Measurements from ENCODE around the gene S100A12.

S100A12 gene

DNA sequence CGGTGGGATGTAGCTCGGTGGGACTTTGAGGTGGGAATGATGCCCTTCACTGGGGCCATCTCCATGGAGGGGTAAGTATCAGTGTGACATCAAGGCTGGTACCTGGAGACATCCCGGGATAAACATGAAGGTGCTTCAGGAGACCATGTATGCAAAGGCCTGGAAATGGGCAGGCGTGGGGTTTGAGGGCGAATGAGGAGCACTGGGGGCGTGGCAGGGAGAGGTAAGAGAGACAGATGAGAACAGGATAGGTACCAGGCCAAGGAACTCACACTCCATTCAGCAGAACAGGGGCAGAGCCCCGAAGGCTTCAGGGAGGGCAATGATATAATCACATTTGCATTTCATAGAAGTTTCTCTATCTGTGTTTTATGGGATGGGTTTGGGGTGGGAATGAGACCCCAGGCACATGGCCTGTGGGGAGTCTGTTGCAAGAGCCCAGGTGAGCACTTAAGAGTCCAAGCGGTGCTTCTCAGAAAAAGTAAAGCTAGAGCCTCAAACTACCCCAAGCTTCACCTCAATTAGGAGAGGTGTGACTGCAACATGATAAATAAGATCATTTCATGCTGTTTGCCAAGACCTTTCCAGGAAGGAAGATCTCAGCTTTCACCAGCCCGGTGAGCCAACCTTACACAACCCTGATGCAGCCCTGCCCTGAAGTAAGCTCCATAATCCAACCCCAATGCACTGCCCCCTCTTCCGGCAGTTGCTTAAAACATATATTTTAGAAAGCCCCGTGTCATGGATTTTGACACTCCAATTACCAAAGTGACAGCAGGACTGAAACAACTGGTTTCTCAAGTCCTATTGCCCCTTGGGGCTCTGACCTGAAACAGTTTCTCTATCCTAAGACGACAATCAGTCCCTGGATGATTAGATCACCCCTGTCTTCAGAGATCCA, 10.4 kb downstream of the S100A12 start:
- ATAC-seq = no peak
- Mint-ChIP-seq H3K27me3 (peaks cover 53% of the 10 kb centered on the region), H3K36me3 (no peaks in the 10 kb centered on the region), H3K9me3 (no peaks in the 10 kb centered on the region), H3K4me1 (no peaks in the 10 kb centered on the region), H3K27ac (no peak overlapping the region), H3K4me3 (no peak overlapping the region)

DNA sequence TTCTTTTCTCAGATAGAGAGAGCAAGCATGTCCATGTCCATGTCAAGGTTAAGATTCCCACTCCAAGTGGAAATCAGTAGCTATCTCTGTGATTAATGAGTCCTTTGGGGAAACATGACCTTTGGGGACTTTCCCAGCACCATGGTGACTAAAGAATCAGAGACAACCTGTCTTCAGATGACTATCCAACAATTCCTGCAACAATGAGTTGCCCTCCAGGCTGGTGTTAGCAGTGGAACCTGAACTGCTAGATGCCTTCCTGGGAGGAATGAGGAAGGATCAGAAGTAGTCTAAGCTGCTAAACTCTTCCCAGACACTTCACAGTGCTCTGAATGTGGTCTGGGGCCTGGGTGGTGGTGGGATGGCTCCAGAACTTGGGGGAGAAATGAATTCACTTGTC, 11.3 kb downstream of the S100A12 start:
- H3K27ac Mint-ChIP-seq = no peak overlapping the region
- H3K9me3 Mint-ChIP-seq = no peaks in the 10 kb centered on the region
- no peak overlapping the region for H3K4me3 Mint-ChIP-seq
- H3K36me3 Mint-ChIP-seq = no peaks in the 10 kb centered on the region
- H3K27me3 Mint-ChIP-seq = peaks cover 44% of the 10 kb centered on the region
- no peak for ATAC-seq
- no peaks in the 10 kb centered on the region for H3K4me1 Mint-ChIP-seq

DNA sequence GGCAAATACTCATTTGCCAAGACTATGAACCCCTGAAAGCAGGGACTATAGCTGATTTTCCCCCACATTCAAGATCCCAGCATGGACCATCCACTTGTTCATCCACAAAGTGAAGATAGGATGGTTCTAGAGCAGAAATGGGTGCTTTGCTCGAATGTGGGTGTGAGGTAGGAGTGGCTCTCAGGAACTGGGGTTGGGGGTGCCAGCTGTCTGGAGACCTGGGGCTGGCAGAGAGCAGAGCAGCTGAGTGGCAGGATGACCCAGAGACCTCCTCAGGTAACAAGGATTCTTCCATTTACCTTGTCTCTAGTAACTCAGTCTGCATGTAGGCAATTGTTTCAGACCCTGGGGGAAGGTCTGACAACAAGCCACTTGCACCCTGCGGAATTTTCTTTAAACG, 11.8 kb downstream of the S100A12 start:
- no peaks in the 10 kb centered on the region for H3K9me3 Mint-ChIP-seq
- H3K4me3 Mint-ChIP-seq = no peak overlapping the region
- H3K4me1 Mint-ChIP-seq = peaks cover under 1% of the 10 kb centered on the region
- ATAC-seq = no peak
- H3K27me3 Mint-ChIP-seq = peaks cover 46% of the 10 kb centered on the region
- H3K27ac Mint-ChIP-seq = no peak overlapping the region
- H3K36me3 Mint-ChIP-seq = no peaks in the 10 kb centered on the region

DNA sequence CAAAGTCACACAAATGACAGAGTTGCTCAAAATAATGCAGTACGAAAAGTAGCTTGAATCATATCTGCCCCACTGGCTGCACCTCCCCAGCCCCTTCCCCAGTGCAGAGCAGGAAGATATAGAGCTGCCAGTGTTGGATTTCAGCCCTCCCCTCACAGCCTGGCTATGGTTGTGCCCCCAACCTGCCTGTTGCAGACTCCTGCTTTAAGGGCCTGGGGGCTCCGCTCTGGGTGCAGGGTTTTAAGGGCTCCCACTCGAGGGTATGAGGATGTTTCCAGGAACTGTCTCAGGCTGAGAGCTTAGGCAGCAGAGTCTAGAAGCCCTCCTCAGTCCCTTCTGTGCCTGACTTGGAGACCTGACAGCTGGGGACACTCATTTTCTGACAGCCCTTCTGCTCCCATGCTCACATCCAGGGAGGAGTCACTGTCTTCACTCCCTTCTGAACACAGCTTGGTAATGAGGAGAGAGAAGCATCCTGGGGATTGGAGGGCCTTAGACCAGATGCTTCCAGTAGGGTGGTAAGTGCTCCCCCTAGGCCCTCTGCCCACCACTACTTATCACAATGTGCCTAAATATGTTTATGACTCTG, 13.1 kb downstream of the S100A12 start:
- Mint-ChIP-seq H3K4me1 (peaks cover 14% of the 10 kb centered on the region), H3K27me3 (peaks cover 55% of the 10 kb centered on the region), H3K4me3 (no peak overlapping the region), H3K9me3 (no peaks in the 10 kb centered on the region), H3K27ac (no peak overlapping the region), H3K36me3 (no peaks in the 10 kb centered on the region)
- ATAC-seq = no peak

DNA sequence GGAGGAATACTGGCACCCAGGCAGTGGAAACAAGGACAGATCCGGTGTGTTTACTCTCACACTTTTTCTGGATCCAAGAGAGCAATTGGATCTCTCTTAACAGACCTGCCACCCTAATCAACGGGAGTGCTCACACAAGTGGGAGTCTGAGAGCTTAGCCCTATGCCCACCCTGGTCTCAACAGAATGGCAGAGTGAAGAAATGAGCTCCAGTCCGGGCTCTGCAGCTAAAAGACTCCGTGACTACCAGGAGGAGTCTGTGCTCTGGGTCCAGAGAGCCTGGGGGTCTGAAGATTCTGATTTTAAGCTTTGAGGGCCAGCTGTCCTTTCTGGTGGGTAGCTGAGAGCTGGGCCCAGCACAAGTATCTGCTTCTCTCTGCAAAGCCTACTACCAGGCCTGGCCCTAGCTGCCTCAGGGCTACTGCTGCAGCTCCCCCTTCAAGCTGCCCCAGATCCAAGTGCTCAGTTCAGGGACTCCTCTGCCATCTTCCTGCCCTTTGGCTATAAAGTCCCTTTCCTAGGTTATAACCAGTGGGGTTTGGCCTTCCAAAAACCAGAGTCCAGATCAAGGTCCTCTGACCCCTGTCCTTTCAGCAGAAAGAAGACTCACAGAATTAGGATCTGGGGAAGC, 13.8 kb downstream of the S100A12 start:
- H3K27ac Mint-ChIP-seq = no peak overlapping the region
- no peaks in the 10 kb centered on the region for H3K9me3 Mint-ChIP-seq
- H3K4me3 Mint-ChIP-seq = no peak overlapping the region
- peaks cover 20% of the 10 kb centered on the region for H3K4me1 Mint-ChIP-seq
- peaks cover 53% of the 10 kb centered on the region for H3K27me3 Mint-ChIP-seq
- ATAC-seq = no peak
- no peaks in the 10 kb centered on the region for H3K36me3 Mint-ChIP-seq

DNA sequence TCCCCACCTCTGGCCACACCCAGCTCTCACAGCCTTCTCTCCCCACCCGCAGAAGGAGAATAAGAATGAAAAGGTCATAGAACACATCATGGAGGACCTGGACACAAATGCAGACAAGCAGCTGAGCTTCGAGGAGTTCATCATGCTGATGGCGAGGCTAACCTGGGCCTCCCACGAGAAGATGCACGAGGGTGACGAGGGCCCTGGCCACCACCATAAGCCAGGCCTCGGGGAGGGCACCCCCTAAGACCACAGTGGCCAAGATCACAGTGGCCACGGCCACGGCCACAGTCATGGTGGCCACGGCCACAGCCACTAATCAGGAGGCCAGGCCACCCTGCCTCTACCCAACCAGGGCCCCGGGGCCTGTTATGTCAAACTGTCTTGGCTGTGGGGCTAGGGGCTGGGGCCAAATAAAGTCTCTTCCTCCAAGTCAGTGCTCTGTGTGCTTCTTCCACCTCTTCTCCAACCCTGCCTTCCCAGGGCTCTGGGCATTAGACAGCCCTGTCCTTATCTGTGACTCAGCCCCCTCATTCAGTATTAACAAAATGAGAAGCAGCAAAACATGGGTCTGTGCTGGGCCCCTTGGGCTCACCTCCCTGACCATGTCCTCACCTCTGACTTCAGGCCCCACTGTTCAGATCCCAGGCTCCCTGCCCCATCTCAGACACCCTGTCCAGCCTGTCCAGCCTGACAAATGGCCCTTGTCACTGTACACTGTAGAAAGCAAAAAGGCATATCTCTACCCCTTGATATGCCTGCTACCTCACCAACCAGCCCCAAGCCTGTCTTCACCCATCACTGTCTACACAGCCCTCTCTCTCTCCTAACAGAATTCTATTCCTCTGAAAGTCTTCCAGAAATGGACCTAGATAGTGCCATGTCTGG, 14.6 kb downstream of the S100A12 start:
- no peak overlapping the region for H3K4me3 Mint-ChIP-seq
- no peak for ATAC-seq
- H3K4me1 Mint-ChIP-seq = peaks cover 25% of the 10 kb centered on the region
- no peak overlapping the region for H3K27ac Mint-ChIP-seq
- no peaks in the 10 kb centered on the region for H3K36me3 Mint-ChIP-seq
- H3K27me3 Mint-ChIP-seq = peaks cover 53% of the 10 kb centered on the region
- H3K9me3 Mint-ChIP-seq = no peaks in the 10 kb centered on the region

DNA sequence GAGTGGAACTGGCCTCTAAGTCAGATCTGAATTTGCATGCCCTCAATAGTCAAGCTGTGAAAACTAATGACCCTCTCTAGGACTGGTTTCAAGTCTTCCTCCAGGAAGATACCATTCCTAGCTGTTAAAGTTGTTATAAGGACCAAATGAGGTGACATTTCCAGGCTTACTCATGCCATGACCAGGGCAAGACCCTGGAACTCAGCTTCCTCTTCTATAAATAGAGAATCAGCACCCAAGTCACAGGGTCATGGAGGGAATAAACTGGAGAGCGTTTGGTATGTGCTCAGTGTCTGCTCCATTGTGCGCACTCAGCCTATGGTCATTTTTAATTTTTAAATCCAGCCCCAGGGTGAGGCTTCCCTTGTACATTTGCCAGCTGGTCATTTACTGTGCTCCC, 15.2 kb downstream of the S100A12 start:
- no peak overlapping the region for H3K4me3 Mint-ChIP-seq
- H3K9me3 Mint-ChIP-seq = no peaks in the 10 kb centered on the region
- peaks cover 25% of the 10 kb centered on the region for H3K4me1 Mint-ChIP-seq
- H3K36me3 Mint-ChIP-seq = no peaks in the 10 kb centered on the region
- H3K27me3 Mint-ChIP-seq = peaks cover 57% of the 10 kb centered on the region
- no peak overlapping the region for H3K27ac Mint-ChIP-seq
- ATAC-seq = no peak

DNA sequence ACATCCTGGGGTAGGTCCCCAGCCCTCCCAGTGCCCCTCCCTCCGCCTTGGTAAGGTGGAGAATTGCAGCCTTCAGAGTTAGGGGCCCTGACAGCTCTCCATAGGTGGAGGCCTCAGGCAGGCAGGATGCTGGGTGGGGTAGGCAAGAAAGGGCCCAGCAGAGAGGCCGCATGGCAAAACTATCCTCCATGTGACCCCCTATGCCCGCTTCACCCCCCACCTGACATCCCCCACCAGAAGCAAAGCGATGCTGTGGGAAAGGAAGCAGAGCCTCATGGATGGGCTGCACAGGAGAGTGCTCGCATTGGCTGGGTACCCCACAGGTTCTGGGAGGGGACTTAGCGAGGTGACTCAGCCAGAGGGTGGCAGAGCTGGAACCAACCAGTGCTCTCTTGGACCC, 16.2 kb downstream of the S100A12 start:
- Mint-ChIP-seq H3K9me3 (no peaks in the 10 kb centered on the region), H3K36me3 (no peaks in the 10 kb centered on the region), H3K27me3 (peaks cover 56% of the 10 kb centered on the region), H3K27ac (no peak overlapping the region), H3K4me3 (no peak overlapping the region), H3K4me1 (peaks cover 25% of the 10 kb centered on the region)
- no peak for ATAC-seq

DNA sequence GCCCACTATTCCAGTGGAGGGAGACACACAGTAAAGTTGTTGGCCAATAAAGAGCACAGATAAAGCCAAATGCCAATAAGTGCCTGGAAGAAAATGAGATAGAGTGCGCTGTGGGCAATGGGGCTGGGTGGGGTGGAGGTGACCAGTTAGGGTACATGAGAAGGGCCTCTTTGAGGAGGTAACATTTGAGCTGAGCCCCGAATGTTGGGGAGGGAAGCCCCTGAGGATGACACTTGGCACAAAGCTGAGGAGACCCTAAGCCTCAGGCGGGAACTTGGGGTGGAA, 16.8 kb downstream of the S100A12 start:
- Mint-ChIP-seq H3K9me3 (no peaks in the 10 kb centered on the region), H3K27ac (no peak overlapping the region), H3K27me3 (peaks cover 56% of the 10 kb centered on the region), H3K4me1 (peaks cover 25% of the 10 kb centered on the region), H3K4me3 (no peak overlapping the region), H3K36me3 (no peaks in the 10 kb centered on the region)
- no peak for ATAC-seq

DNA sequence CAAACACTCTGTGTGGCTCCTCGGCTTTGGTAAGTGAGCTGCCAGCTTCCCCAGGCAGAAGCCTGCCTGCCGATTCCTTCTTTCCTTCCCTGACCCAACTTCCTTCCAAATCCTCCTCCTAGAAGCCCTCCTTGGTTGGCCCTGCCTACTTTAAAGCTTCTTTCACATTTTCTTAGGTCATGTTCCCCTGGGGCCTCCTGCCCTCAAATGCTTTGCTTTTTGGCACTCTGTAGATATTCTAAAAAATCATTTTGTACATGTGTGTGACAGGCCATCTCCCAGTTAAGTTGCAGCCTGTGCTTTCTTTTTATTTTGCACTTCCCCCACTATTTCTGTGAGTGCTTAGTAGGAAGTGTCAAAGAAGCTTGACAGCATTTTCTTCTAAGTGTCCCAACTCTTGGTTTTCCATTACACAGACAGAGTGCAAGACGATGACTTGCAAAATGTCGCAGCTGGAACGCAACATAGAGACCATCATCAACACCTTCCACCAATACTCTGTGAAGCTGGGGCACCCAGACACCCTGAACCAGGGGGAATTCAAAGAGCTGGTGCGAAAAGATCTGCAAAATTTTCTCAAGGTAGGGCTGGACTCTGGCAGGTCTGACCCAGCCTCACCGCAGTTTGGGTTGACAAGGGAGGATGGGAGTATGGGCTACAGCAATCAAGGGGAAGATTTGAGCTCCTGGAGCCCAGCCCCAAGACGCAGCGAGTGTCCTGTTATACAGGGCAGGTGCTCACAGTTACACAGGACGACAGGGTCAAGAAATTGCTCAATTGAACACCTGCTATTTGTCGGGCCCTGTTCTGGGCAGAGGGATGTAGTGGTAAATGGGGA, 17.3 kb downstream of the S100A12 start, which contains the start of gene S100A9:
Gene S100A9 (plus strand): TSS at position 2 of the 838 bp plus-strand sequence. CDS start 430 bp downstream, at position 432.
- Mint-ChIP-seq H3K4me1 (peaks cover 25% of the 10 kb centered on the region), H3K9me3 (no peaks in the 10 kb centered on the region), H3K4me3 (no peak within 1 kb of the TSS), H3K27ac (peak within 1 kb of the TSS; percentile 16), H3K27me3 (peaks cover 56% of the 10 kb centered on the region), H3K36me3 (no peaks in the 10 kb centered on the region)
- no peak for ATAC-seq

DNA sequence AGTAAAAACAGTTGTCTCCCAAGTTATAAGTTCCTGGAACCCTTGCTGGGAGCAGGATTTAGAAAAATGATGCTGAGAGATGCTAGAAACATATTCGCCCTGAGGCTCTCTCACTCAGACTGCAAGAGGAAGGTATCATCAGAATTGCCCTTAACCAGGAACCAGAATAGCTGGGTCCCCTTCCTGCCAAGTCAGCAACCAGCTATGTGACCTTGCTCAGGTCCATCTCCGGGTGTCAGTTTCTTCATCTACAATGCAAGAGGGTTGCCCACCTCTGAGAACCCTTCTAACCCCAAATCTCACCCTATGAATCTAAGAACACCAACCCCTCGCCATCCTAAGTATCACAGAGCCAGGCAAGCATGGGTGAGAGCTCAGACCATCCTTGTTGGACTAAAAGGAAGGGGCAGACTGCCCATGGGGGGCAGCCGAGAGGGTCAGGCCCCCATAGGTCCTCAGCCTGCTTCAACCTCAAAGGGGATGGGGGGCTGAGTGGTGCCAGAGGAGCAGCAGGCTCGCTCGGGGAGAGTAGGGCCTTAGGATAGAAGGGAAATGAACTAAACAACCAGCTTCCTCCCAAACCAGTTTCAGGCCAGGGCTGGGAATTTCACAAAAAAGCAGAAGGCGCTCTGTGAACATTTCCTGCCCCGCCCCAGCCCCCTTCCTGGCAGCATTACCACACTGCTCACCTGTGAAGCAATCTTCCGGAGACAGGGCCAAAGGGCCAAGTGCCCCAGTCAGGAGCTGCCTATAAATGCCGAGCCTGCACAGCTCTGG, 18.2 kb downstream of the S100A12 start:
- Mint-ChIP-seq H3K4me3 (no peak overlapping the region), H3K9me3 (no peaks in the 10 kb centered on the region), H3K27ac (peak overlapping the region; percentile 16), H3K36me3 (no peaks in the 10 kb centered on the region), H3K27me3 (peaks cover 56% of the 10 kb centered on the region), H3K4me1 (peaks cover 30% of the 10 kb centered on the region)
- no peak for ATAC-seq

DNA sequence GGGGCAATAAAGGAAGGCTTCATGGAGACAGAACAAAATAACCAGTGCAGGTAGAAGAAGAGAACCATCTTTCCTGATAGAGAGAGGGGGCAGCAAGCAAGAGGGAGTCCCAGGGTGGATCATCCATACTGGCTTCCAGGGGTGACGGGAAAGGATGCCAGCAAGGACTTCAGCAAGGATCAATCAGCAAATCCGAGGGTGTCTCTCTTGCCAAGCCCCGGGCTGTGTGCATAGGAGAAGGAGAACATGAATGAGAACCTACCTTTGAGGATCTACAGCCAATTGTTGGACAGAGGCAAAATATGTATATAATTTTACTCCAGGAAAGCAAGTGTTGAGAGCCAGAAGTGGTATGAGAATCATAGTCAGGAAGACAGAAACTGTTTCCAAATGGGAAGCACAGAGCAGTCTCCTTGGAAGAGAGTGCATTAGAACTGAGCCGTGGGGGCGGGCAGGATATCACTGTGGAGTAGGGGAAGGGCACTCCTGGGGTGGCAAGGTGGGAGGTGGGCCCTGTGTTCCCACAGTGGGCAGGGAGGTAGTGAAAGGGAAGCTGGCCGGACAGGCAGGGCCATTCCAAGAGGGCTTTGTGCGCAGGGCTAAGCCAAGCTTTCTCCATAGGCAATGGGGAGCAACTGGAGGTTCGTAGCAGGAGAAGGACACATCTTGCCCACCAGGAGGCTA, 18.9 kb downstream of the S100A12 start:
- peaks cover 30% of the 10 kb centered on the region for H3K4me1 Mint-ChIP-seq
- no peak overlapping the region for H3K27ac Mint-ChIP-seq
- no peak for ATAC-seq
- H3K9me3 Mint-ChIP-seq = no peaks in the 10 kb centered on the region
- peaks cover 56% of the 10 kb centered on the region for H3K27me3 Mint-ChIP-seq
- H3K36me3 Mint-ChIP-seq = no peaks in the 10 kb centered on the region
- H3K4me3 Mint-ChIP-seq = no peak overlapping the region

DNA sequence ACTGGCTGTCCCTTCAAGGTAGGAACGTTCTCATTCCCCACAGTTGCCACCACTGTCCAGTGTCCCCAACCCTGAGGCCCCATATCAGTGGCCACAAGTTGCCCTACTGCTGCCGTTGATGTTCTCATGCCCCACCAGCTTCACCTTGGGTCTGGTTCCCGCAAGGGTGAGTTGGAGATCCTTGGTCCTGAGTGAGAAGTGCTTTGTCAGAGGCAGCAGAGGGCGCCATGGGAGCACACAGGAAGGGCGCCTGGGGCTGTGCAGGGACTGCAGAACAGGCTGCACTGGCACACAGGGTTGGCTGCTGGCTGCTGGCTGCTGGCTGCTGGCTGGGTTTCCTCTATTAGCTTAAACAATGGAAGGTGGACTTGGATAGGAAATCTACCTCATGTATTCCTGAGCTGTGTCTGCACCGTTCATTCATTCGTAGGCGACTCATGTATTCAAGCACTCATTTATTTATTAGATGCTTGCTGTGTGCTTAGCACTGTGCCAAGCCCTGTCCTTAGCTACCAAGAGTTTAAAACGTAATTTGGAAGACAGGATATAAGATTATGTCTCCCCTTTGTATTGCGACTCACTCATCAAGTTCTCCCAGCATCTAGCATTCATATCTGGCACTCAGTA, 19.9 kb downstream of the S100A12 start:
- H3K4me3 Mint-ChIP-seq = no peak overlapping the region
- H3K4me1 Mint-ChIP-seq = peaks cover 30% of the 10 kb centered on the region
- no peaks in the 10 kb centered on the region for H3K9me3 Mint-ChIP-seq
- H3K27me3 Mint-ChIP-seq = peaks cover 46% of the 10 kb centered on the region
- peak; percentile 82 for ATAC-seq
- no peaks in the 10 kb centered on the region for H3K36me3 Mint-ChIP-seq
- H3K27ac Mint-ChIP-seq = no peak overlapping the region

Data from stimulated activated memory B cell treated with anti-CD40 and anti-IgM and Interleukin-4, amounts not matched to agents 10 μg/mL and 1 μg/mL and 100 μg/mL, for 72 hours (primary cell).